GM18498 (cell line): ENCODE measurements around the gene DNAH17.
"Not testable (repeated sequence)": the region's sequence is repeated elsewhere in the genome, so short reads cannot be mapped to it uniquely, and the experiment has no call there.

Experiments
- ATAC-seq: cut with Tn5 transposase; IDR thresholded peaks from one replicate; pipeline ENCODE4 v1.9.1; 2021; ENCODE audit warnings: mild to moderate bottlenecking, moderate library complexity; ENCODE audit not compliant: unreplicated experiment

Gene DNAH17

GRCh38 chr17:78526231-78527025 lies 50.8 kb downstream of the DNAH17 start:
- ATAC-seq = no peak

GRCh38 chr17:78525511-78526160 lies 51.6 kb downstream of the DNAH17 start:
- no peak for ATAC-seq

GRCh38 chr17:78524870-78525510 lies 52.2 kb downstream of the DNAH17 start:
- no peak for ATAC-seq

- no peak for ATAC-seq
Observed at GRCh38 chr17:78523934-78524655, 53.1 kb downstream of the DNAH17 start.

- ATAC-seq = no peak
Observed at GRCh38 chr17:78522031-78522809, 55.0 kb downstream of the DNAH17 start.

- ATAC-seq = no peak
Observed at GRCh38 chr17:78517421-78517820, 59.8 kb downstream of the DNAH17 start.

- ATAC-seq = no peak
Observed at GRCh38 chr17:78515480-78515879, 61.7 kb downstream of the DNAH17 start.

- ATAC-seq = no peak
Observed at GRCh38 chr17:78514521-78514920, 62.7 kb downstream of the DNAH17 start.

GRCh38 chr17:78512976-78513375 lies 64.2 kb downstream of the DNAH17 start:
- no peak for ATAC-seq

- no peak for ATAC-seq
Observed at GRCh38 chr17:78510141-78511075, 66.8 kb downstream of the DNAH17 start.

- no peak for ATAC-seq
Observed at GRCh38 chr17:78507526-78507925, 69.7 kb downstream of the DNAH17 start.

- no peak for ATAC-seq
Observed at GRCh38 chr17:78506454-78507309, 70.5 kb downstream of the DNAH17 start.

- no peak for ATAC-seq
Observed at GRCh38 chr17:78504156-78504925, 72.9 kb downstream of the DNAH17 start.

- ATAC-seq = not testable (repeated sequence)
Observed at GRCh38 chr17:78503388-78503787, 73.8 kb downstream of the DNAH17 start.

GRCh38 chr17:78502611-78503148 lies 74.5 kb downstream of the DNAH17 start:
- ATAC-seq = no peak

- ATAC-seq = no peak
Observed at GRCh38 chr17:78501241-78502036, 75.8 kb downstream of the DNAH17 start.

- ATAC-seq = no peak
Observed at GRCh38 chr17:78500806-78501205, 76.4 kb downstream of the DNAH17 start.
